Keratinocyte (primary cell): ENCODE measurements around the gene RAC2. TPM values are rescaled to one million over a fixed set of nuclear protein-coding genes. Genes with fewer than 3 reads are reported as not detected.

ENCODE experiments used
- DNase-seq: peaks from one replicate; pipeline ENCODE4 v3.0.0-alpha.2; 2011; ENCODE audit warnings: low read depth, missing footprints, low spot score
- FAIRE-seq: peaks from 2 replicates; lab custom pipeline; 2011; peaks lifted over from hg19 to GRCh38; lab: Jason Lieb, UNC
- H2AFZ ChIP-seq: 2 replicates; pipeline ENCODE4 v1.6.0; 2012; ENCODE audit warnings: low read length, control low read depth, inconsistent platforms; ENCODE audit not compliant: control insufficient read depth
- H3K27ac ChIP-seq: 2 replicates; pipeline ENCODE4 v1.5.1; 2011; ENCODE audit warnings: low read length; ENCODE audit not compliant: control insufficient read depth, insufficient read depth
- H3K27me3 ChIP-seq: 3 replicates; pipeline ENCODE4 v1.6.0; 2011; ENCODE audit warnings: low read length; ENCODE audit not compliant: control insufficient read depth, insufficient read depth; ENCODE audit errors: extremely low read depth
- H3K36me3 ChIP-seq, 2 experiments: 2 replicates in 1 of 2; 3 replicates in 1 of 2; pipeline ENCODE4 v1.5.1; 2011; ENCODE audit warnings: low read length in 2 of 2, mild to moderate bottlenecking in 1 of 2; ENCODE audit not compliant: control insufficient read depth in 2 of 2, insufficient read depth in 2 of 2; ENCODE audit errors: extremely low read depth in 1 of 2
- H3K4me1 ChIP-seq: 3 replicates; pipeline ENCODE4 v1.5.1; 2011; ENCODE audit warnings: low read length; ENCODE audit not compliant: control insufficient read depth, insufficient read depth; ENCODE audit errors: extremely low read depth
- H3K4me2 ChIP-seq: 3 replicates; pipeline ENCODE4 v1.6.0; 2011; ENCODE audit warnings: low read depth, low read length; ENCODE audit not compliant: control insufficient read depth, insufficient read depth; ENCODE audit errors: extremely low read depth
- H3K4me3 ChIP-seq, 3 experiments: fragments of 200-600 bp in 1 of 3; sonication (generic) in 1 of 3; 2 replicates in 2 of 3; 3 replicates in 1 of 3; pipeline ENCODE4 v1.5.1; 2011 to 2016; ENCODE audit warnings: low read length in 3 of 3, mild to moderate bottlenecking in 3 of 3, control low read depth in 2 of 3, inconsistent platforms in 1 of 3, low read depth in 1 of 3, mixed read lengths in 1 of 3, mixed run types in 1 of 3, moderate library complexity in 1 of 3; ENCODE audit not compliant: control insufficient read depth in 2 of 3, insufficient read depth in 2 of 3; ENCODE audit errors: extremely low read depth in 1 of 3
- H3K79me2 ChIP-seq: 2 replicates; pipeline ENCODE4 v1.6.0; 2012; ENCODE audit warnings: low read length; ENCODE audit not compliant: control insufficient read depth, insufficient read depth
- H3K9ac ChIP-seq: 3 replicates; pipeline ENCODE4 v1.6.0; 2011; ENCODE audit warnings: low read length; ENCODE audit not compliant: control insufficient read depth, insufficient read depth; ENCODE audit errors: extremely low read depth
- H3K9me1 ChIP-seq: 3 replicates; pipeline ENCODE4 v1.6.0; 2011; ENCODE audit warnings: low read length; ENCODE audit not compliant: control insufficient read depth, insufficient read depth; ENCODE audit errors: extremely low read depth
- H3K9me3 ChIP-seq: 2 replicates; pipeline ENCODE4 v1.5.1; 2012; ENCODE audit warnings: low read depth, low read length; ENCODE audit not compliant: control insufficient read depth
- H4K20me1 ChIP-seq: 3 replicates; pipeline ENCODE4 v1.6.0; 2011; ENCODE audit warnings: low read length; ENCODE audit not compliant: control insufficient read depth, insufficient read depth; ENCODE audit errors: extremely low read depth
- CTCF ChIP-seq, 3 experiments: IDR thresholded peaks in 1 of 3; conservative IDR thresholded peaks in 1 of 3; optimal IDR thresholded peaks in 1 of 3; 2 replicates in 2 of 3; 3 replicates in 1 of 3; pipeline versions ENCODE3 to v1.5.1; 2011; ENCODE audit warnings: low read length in 3 of 3, mild to moderate bottlenecking in 3 of 3, moderate library complexity in 2 of 3, control low read depth in 1 of 3, inconsistent platforms in 1 of 3; ENCODE audit not compliant: insufficient read depth in 2 of 3; ENCODE audit errors: extremely low read depth in 1 of 3
- EZH2 ChIP-seq: IDR thresholded peaks from one replicate; pipeline ENCODE4 v1.6.1; 2012; ENCODE audit warnings: inconsistent platforms, mild to moderate bottlenecking, low read length, moderate library complexity
- dilution Hi-C: fragments of 300-500 bp; cut with MboI; formaldehyde crosslinking; loops from one replicate; pipeline ENCODE4 v1.7.0; 2020; ENCODE audit warnings: low sequenced_read_pairs; ENCODE audit not compliant: extremely low pct_ligation_motif_present
- polyA plus RNA-seq, 5 experiments: library from polyadenylated mRNA; depleted of rRNA in 3 of 5; stranded (reverse) in 3 of 5; stranded (forward) in 1 of 5; unstranded in 1 of 5; fragments of >200 nt; gene quantifications; 1 replicate in 1 of 5; 2 replicates in 3 of 5; 3 replicates in 1 of 5; pipeline versions ENCODE4 v1.2.1 to v1.2.3, GENCODE V29; 2011 to 2012; ENCODE audit warnings: missing spikeins in 2 of 5, low read depth in 1 of 5, low replicate concordance in 1 of 5

The RAC2 gene
- polyA plus RNA-seq, 1 donor (not counting 4 experiments of a cell fraction or from before 2014, with no cell fraction given), result 78.6 TPM

- Histone ChIP-seq H2AFZ (peak overlapping the region; percentile 16), H3K9me3 (peaks cover 9% of the 10 kb centered on the region), H4K20me1 (no peaks in the 10 kb centered on the region), H3K36me3 (no peaks in the 10 kb centered on the region), H3K27ac (no peak overlapping the region), H3K4me3 (peak overlapping the region in 1 of 3 experiments; percentile 26), H3K9ac (peak overlapping the region; percentile 9), H3K9me1 (no peaks in the 10 kb centered on the region), H3K4me2 (peak overlapping the region; percentile 82), H3K27me3 (peaks cover 15% of the 10 kb centered on the region), H3K79me2 (no peaks in the 10 kb centered on the region), H3K4me1 (peaks cover 5% of the 10 kb centered on the region)
- dilution Hi-C loops, result no loop called here
- no peak for FAIRE-seq
- TF ChIP-seq EZH2, result no peak
- TF ChIP-seq CTCF (optimal IDR thresholded peaks at IDR 0.05 in 1 of 3, IDR thresholded peaks at IDR 0.05 in 1 of 3, conservative IDR thresholded peaks at IDR 0.05 in 1 of 3; ENCODE audit: extremely low read depth in 1 of 3, insufficient read depth in 2 of 3, low read length in 3 of 3), result peak; percentile 67 to 97 (median 67)
- no peak for DNase-seq
These were observed 23.1 kb upstream of the RAC2 start for GRCh38 chr22:37267135-37267587.

GRCh38 chr22:37266581-37267134, 22.6 kb upstream of the RAC2 start:
- Histone ChIP-seq H3K36me3 (no peaks in the 10 kb centered on the region), H4K20me1 (no peaks in the 10 kb centered on the region), H3K9me1 (no peaks in the 10 kb centered on the region), H3K9ac (no peak overlapping the region), H3K9me3 (peaks cover 9% of the 10 kb centered on the region), H3K4me3 (no peak overlapping the region), H2AFZ (no peak overlapping the region), H3K4me1 (peaks cover 5% of the 10 kb centered on the region), H3K27ac (no peak overlapping the region), H3K79me2 (no peaks in the 10 kb centered on the region), H3K4me2 (peak overlapping the region; percentile 82), H3K27me3 (peaks cover 17% of the 10 kb centered on the region)
- no peak for DNase-seq
- FAIRE-seq, result no peak
- TF ChIP-seq CTCF (optimal IDR thresholded peaks at IDR 0.05 in 1 of 3, IDR thresholded peaks at IDR 0.05 in 1 of 3, conservative IDR thresholded peaks at IDR 0.05 in 1 of 3; ENCODE audit: extremely low read depth in 1 of 3, insufficient read depth in 2 of 3, low read length in 3 of 3) (no peak), EZH2 (no peak)
- dilution Hi-C loops, result no loop called here
